ENCODE measurements around the gene TENM4.

The TENM4 gene

GRCh38 chr11:79342686-79343085 is 98.1 kb downstream of the TENM4 start:
- DNase-seq (ENCODE audit: low read depth) = no peak

- no peak for DNase-seq (ENCODE audit: low read depth)
These were observed 98.6 kb downstream of the TENM4 start for GRCh38 chr11:79342236-79342635.

- no peak for DNase-seq (ENCODE audit: low read depth)
These were observed 100.3 kb downstream of the TENM4 start for GRCh38 chr11:79340535-79340934.

GRCh38 chr11:79336797-79337517 is 103.9 kb downstream of the TENM4 start:
- no peak for DNase-seq (ENCODE audit: low read depth)

- DNase-seq (ENCODE audit: low read depth) = no peak
These were observed 105.1 kb downstream of the TENM4 start for GRCh38 chr11:79335681-79336080.

- no peak for DNase-seq (ENCODE audit: low read depth)
These were observed 107.5 kb downstream of the TENM4 start for GRCh38 chr11:79333355-79333754.

- DNase-seq (ENCODE audit: low read depth) = no peak
These were observed 108.8 kb downstream of the TENM4 start for GRCh38 chr11:79332017-79332416.

- DNase-seq (ENCODE audit: low read depth) = no peak
These were observed 109.5 kb downstream of the TENM4 start for GRCh38 chr11:79331203-79331901.

GRCh38 chr11:79330651-79331050 is 110.2 kb downstream of the TENM4 start:
- DNase-seq (ENCODE audit: low read depth) = no peak

- DNase-seq (ENCODE audit: low read depth) = no peak
These were observed 111.3 kb downstream of the TENM4 start for GRCh38 chr11:79329561-79329960.

- no peak for DNase-seq (ENCODE audit: low read depth)
These were observed 112.4 kb downstream of the TENM4 start for GRCh38 chr11:79328402-79328801.

GRCh38 chr11:79325851-79326250 is 115.0 kb downstream of the TENM4 start:
- DNase-seq (ENCODE audit: low read depth) = no peak

GRCh38 chr11:79321263-79321662 is 119.6 kb downstream of the TENM4 start:
- no peak for DNase-seq (ENCODE audit: low read depth)

GRCh38 chr11:79314906-79315689 is 125.7 kb downstream of the TENM4 start:
- no peak for DNase-seq (ENCODE audit: low read depth)

GRCh38 chr11:79313530-79313913 is 127.3 kb downstream of the TENM4 start:
- DNase-seq (ENCODE audit: low read depth) = no peak

- no peak for DNase-seq (ENCODE audit: low read depth)
These were observed 128.0 kb downstream of the TENM4 start for GRCh38 chr11:79312617-79313529.

GRCh38 chr11:79311461-79311860 is 129.4 kb downstream of the TENM4 start:
- DNase-seq (ENCODE audit: low read depth) = no peak

- DNase-seq (ENCODE audit: low read depth) = no peak
These were observed 131.4 kb downstream of the TENM4 start for GRCh38 chr11:79309407-79309806.

GRCh38 chr11:79308429-79308828 is 132.4 kb downstream of the TENM4 start:
- no peak for DNase-seq (ENCODE audit: low read depth)

- no peak for DNase-seq (ENCODE audit: low read depth)
These were observed 136.1 kb downstream of the TENM4 start for GRCh38 chr11:79304599-79305212.

- DNase-seq (ENCODE audit: low read depth) = no peak
These were observed 144.7 kb downstream of the TENM4 start for GRCh38 chr11:79296141-79296540.
